Measurements from ENCODE around the gene GPATCH8.

DNA sequence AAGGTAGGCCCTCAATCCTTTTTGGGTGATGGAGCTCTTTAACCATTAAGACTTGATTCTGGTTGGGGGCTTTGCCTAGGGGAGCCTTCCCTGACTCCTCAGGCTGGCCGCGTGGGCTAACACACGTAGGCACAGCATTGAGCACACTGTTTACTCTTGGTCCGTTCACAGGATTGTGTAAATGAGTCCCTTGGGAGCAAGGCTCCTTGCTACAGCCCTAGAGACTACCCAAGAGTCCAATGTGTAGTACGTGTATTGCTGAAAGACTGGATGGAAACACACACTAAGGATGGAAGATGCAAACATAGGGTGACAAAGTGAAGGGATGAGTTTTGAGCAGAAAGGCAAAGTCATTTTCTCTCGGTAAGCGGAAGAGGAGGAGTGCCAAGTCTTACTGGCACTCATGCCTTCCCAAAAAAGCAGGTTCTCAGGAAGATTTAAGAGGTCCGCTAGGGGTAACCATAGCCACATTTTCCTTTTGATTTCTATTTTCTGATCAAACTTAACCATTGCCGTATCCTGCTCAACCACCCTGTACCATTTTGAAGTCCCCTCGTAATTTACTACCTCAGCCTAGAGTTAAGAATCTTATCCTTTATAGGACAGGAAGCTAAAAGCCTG is 112.8 kb downstream of the GPATCH8 start:
- TF ChIP-seq, protein P1, sequence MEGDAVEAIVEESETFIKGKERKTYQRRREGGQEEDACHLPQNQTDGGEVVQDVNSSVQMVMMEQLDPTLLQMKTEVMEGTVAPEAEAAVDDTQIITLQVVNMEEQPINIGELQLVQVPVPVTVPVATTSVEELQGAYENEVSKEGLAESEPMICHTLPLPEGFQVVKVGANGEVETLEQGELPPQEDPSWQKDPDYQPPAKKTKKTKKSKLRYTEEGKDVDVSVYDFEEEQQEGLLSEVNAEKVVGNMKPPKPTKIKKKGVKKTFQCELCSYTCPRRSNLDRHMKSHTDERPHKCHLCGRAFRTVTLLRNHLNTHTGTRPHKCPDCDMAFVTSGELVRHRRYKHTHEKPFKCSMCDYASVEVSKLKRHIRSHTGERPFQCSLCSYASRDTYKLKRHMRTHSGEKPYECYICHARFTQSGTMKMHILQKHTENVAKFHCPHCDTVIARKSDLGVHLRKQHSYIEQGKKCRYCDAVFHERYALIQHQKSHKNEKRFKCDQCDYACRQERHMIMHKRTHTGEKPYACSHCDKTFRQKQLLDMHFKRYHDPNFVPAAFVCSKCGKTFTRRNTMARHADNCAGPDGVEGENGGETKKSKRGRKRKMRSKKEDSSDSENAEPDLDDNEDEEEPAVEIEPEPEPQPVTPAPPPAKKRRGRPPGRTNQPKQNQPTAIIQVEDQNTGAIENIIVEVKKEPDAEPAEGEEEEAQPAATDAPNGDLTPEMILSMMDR (conservative IDR thresholded peaks at IDR 0.05 in 1 of 2, IDR thresholded peaks at IDR 0.05 in 1 of 2; ENCODE audit: extremely low read depth in 1 of 2, insufficient read depth in 1 of 2, low read depth in 1 of 2, low read length in 2 of 2), result no peak
- TF ChIP-seq EZH2 (IDR thresholded peaks at IDR 0.05; ENCODE audit: borderline replicate concordance, low read length), result no peak

All from mammary epithelial cell (primary cell).